ENCODE results near the gene SH3RF2.
"Not testable (repeated sequence)": the region's sequence is repeated elsewhere in the genome, so short reads cannot be mapped to it uniquely, and the experiment has no call there.

The SH3RF2 gene

GRCh38 chr5:145989428-145989827, 53.0 kb downstream of the SH3RF2 start:
- Histone ChIP-seq H3K27ac (ENCODE audit: low read length) (no peak overlapping the region), H3K4me1 (ENCODE audit: low read length) (no peaks in the 10 kb centered on the region), H3K27me3 (ENCODE audit: low read depth, low read length) (no peaks in the 10 kb centered on the region), H3K9ac (ENCODE audit: low read length) (no peak overlapping the region), H3K4me3 (ENCODE audit: low read length) (no peak overlapping the region), H3K36me3 (replicated peaks; ENCODE audit: low read depth, low read length) (no peaks in the 10 kb centered on the region), H2AFZ (ENCODE audit: low read depth, low read length) (no peak overlapping the region), H3K9me3 (ENCODE audit: insufficient read depth, low read length) (no peaks in the 10 kb centered on the region), H3K79me2 (ENCODE audit: low read length) (no peaks in the 10 kb centered on the region), H4K20me1 (ENCODE audit: insufficient read depth, low read length) (no peaks in the 10 kb centered on the region), H3K4me2 (ENCODE audit: low read length) (no peak overlapping the region)
- TF ChIP-seq CTCF (IDR thresholded peaks at IDR 0.05; ENCODE audit: low read depth, low read length), result no peak
- TF ChIP-seq EZH2phosphoT487 (IDR thresholded peaks at IDR 0.05; ENCODE audit: low read depth), result no peak

GRCh38 chr5:145990170-145990569, 53.8 kb downstream of the SH3RF2 start:
- H3K27me3 ChIP-seq (ENCODE audit: low read depth, low read length), result no peaks in the 10 kb centered on the region
- H3K79me2 ChIP-seq (ENCODE audit: low read length), result no peaks in the 10 kb centered on the region
- H3K4me3 ChIP-seq (ENCODE audit: low read length), result no peak overlapping the region

GRCh38 chr5:145991044-145991575, 54.7 kb downstream of the SH3RF2 start:
- Histone ChIP-seq H4K20me1 (ENCODE audit: insufficient read depth, low read length) (no peaks in the 10 kb centered on the region), H2AFZ (ENCODE audit: low read depth, low read length) (no peak overlapping the region), H3K4me3 (ENCODE audit: low read length) (no peak overlapping the region), H3K9ac (ENCODE audit: low read length) (no peak overlapping the region), H3K4me1 (ENCODE audit: low read length) (no peaks in the 10 kb centered on the region), H3K27ac (ENCODE audit: low read length) (no peak overlapping the region), H3K36me3 (replicated peaks; ENCODE audit: low read depth, low read length) (no peaks in the 10 kb centered on the region), H3K4me2 (ENCODE audit: low read length) (no peak overlapping the region), H3K27me3 (ENCODE audit: low read depth, low read length) (no peaks in the 10 kb centered on the region), H3K79me2 (ENCODE audit: low read length) (no peaks in the 10 kb centered on the region), H3K9me3 (ENCODE audit: insufficient read depth, low read length) (no peaks in the 10 kb centered on the region)
- TF ChIP-seq CTCF (IDR thresholded peaks at IDR 0.05; ENCODE audit: low read depth, low read length) (no peak), EZH2phosphoT487 (IDR thresholded peaks at IDR 0.05; ENCODE audit: low read depth) (no peak)

More at GRCh38 chr5:145990170-145990569, 53.8 kb downstream of the SH3RF2 start:
- H3K4me2 ChIP-seq (ENCODE audit: low read length), result no peak overlapping the region
- no peak overlapping the region for H3K9ac ChIP-seq (ENCODE audit: low read length)
- H3K36me3 ChIP-seq (replicated peaks; ENCODE audit: low read depth, low read length), result no peaks in the 10 kb centered on the region
- no peaks in the 10 kb centered on the region for H3K9me3 ChIP-seq (ENCODE audit: insufficient read depth, low read length)
- H3K4me1 ChIP-seq (ENCODE audit: low read length), result no peaks in the 10 kb centered on the region
- no peak for TF ChIP-seq EZH2phosphoT487 (IDR thresholded peaks at IDR 0.05; ENCODE audit: low read depth)
- no peak for TF ChIP-seq CTCF (IDR thresholded peaks at IDR 0.05; ENCODE audit: low read depth, low read length)
- no peak overlapping the region for H3K27ac ChIP-seq (ENCODE audit: low read length)
- no peaks in the 10 kb centered on the region for H4K20me1 ChIP-seq (ENCODE audit: insufficient read depth, low read length)
- H2AFZ ChIP-seq (ENCODE audit: low read depth, low read length), result no peak overlapping the region

- H3K27ac ChIP-seq (ENCODE audit: low read length); H3K4me3 ChIP-seq (ENCODE audit: low read length); H3K27me3 ChIP-seq (ENCODE audit: low read depth, low read length); H2AFZ ChIP-seq (ENCODE audit: low read depth, low read length); H3K9ac ChIP-seq (ENCODE audit: low read length); H4K20me1 ChIP-seq (ENCODE audit: insufficient read depth, low read length); H3K4me1 ChIP-seq (ENCODE audit: low read length); H3K36me3 ChIP-seq (replicated peaks; ENCODE audit: low read depth, low read length); H3K79me2 ChIP-seq (ENCODE audit: low read length); H3K4me2 ChIP-seq (ENCODE audit: low read length); H3K9me3 ChIP-seq (ENCODE audit: insufficient read depth, low read length): not testable (repeated sequence)
Observed at GRCh38 chr5:145993538-145993937, 57.2 kb downstream of the SH3RF2 start.

GRCh38 chr5:145996135-145996534, 59.8 kb downstream of the SH3RF2 start:
- Histone ChIP-seq H3K27me3 (ENCODE audit: low read depth, low read length) (no peaks in the 10 kb centered on the region), H3K9me3 (ENCODE audit: insufficient read depth, low read length) (no peaks in the 10 kb centered on the region), H3K9ac (ENCODE audit: low read length) (no peak overlapping the region), H3K27ac (ENCODE audit: low read length) (no peak overlapping the region), H3K36me3 (replicated peaks; ENCODE audit: low read depth, low read length) (no peaks in the 10 kb centered on the region), H3K4me3 (ENCODE audit: low read length) (no peak overlapping the region), H2AFZ (ENCODE audit: low read depth, low read length) (no peak overlapping the region), H3K4me1 (ENCODE audit: low read length) (peaks cover 8% of the 10 kb centered on the region), H3K79me2 (ENCODE audit: low read length) (no peaks in the 10 kb centered on the region), H4K20me1 (ENCODE audit: insufficient read depth, low read length) (no peaks in the 10 kb centered on the region), H3K4me2 (ENCODE audit: low read length) (no peak overlapping the region)
- TF ChIP-seq EZH2phosphoT487 (IDR thresholded peaks at IDR 0.05; ENCODE audit: low read depth) (no peak), CTCF (IDR thresholded peaks at IDR 0.05; ENCODE audit: low read depth, low read length) (no peak)
